ENCODE results near the gene SPECC1.
"Not testable (repeated sequence)": the region's sequence is repeated elsewhere in the genome, so short reads cannot be mapped to it uniquely, and the experiment has no call there.

SPECC1 gene

DNA sequence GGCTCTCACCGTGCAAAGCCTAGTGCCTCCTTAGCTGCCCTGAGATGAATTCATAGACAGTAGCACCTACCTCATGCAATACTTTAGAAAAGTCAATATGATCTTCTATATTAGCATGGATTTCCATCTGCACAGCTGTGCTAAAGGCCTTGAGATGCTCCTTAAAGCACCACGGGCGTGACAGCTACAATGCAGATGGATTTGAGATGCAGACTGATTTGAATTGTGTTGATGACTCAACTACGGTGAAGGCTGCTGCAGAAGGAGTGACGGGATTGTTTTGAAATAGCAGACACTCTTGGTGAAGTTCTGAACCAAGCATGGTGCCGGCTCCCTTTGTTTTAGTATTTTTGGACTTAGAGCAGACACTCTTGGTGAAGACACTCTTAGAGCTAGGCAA lies 88.2 kb downstream of the SPECC1 start:
- Histone ChIP-seq H3K27ac (no peak overlapping the region), H3K27me3 (no peaks in the 10 kb centered on the region), H3K4me3 (no peak overlapping the region), H3K9me3 (no peaks in the 10 kb centered on the region), H3K4me1 (peaks cover 6 to 44% (median 17%) of the 10 kb centered on the region in 4 donors), H3K36me3 (peaks cover 6 to 14% (median 13%) of the 10 kb centered on the region in 3 donors)
- TF ChIP-seq, protein P1, sequence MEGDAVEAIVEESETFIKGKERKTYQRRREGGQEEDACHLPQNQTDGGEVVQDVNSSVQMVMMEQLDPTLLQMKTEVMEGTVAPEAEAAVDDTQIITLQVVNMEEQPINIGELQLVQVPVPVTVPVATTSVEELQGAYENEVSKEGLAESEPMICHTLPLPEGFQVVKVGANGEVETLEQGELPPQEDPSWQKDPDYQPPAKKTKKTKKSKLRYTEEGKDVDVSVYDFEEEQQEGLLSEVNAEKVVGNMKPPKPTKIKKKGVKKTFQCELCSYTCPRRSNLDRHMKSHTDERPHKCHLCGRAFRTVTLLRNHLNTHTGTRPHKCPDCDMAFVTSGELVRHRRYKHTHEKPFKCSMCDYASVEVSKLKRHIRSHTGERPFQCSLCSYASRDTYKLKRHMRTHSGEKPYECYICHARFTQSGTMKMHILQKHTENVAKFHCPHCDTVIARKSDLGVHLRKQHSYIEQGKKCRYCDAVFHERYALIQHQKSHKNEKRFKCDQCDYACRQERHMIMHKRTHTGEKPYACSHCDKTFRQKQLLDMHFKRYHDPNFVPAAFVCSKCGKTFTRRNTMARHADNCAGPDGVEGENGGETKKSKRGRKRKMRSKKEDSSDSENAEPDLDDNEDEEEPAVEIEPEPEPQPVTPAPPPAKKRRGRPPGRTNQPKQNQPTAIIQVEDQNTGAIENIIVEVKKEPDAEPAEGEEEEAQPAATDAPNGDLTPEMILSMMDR (IDR thresholded peaks at IDR 0.05) = no peak
- DNase-seq = no peak
- intact Hi-C loops (cut with DNase I; ENCODE audit: low total_unique reads) = loop anchor here (5.0 kb wide), 1 partner anchor 90 kb away; the partner anchor contains the start of gene SPECC1

DNA sequence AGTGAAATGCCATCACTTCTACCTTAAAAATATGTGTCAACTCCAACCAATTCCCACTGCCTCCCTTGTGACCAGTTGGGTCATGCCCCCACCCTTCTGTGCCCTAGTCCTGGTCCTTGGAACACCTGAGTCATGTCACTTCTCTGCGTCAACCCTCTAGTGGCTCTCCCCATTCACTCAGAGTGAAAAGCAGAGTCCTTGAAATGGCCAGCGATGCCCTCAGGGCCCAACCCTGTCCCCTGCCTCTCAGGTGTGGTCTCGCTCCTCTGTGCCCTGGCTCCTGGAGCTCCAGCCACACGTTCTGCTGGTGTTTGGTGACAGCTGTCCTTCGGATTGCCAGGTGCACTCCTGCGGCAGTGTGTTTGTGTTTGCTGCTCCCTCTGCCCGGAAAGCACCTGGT lies 89.2 kb downstream of the SPECC1 start:
- TF ChIP-seq, protein P1 (IDR thresholded peaks at IDR 0.05) = no peak
- DNase-seq = no peak
- Histone ChIP-seq H3K9me3 (no peaks in the 10 kb centered on the region), H3K27me3 (no peaks in the 10 kb centered on the region), H3K4me1 (peaks cover 6 to 37% (median 13%) of the 10 kb centered on the region in 4 donors), H3K27ac (no peak overlapping the region), H3K4me3 (no peak overlapping the region), H3K36me3 (peaks cover 6 to 16% (median 13%) of the 10 kb centered on the region in 3 donors)
- intact Hi-C loops (cut with DNase I; ENCODE audit: low total_unique reads) = loop anchor here (5.0 kb wide), 1 partner anchor 91 kb away; the partner anchor contains the start of gene SPECC1

DNA sequence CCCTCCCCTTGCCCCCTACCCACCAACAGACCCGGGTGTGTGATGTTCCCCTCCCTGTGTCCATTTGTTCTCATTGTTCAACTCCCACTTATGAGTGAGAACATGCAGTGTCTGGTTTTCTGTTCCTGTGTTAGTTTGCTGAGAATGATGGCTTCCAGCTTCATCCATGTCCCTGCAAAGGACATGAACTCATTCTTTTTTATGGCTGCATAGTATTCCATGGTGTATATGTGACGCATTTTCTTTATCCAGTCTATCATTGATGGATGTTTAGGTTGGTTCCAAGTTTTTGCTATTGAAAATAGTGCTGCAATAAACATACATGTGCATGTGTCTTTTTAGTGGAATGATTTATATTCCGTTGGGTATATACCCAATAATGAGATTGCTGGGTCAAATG lies 91.6 kb downstream of the SPECC1 start:
- H3K4me1 ChIP-seq = peaks cover 0 to 17% (median 2%) of the 10 kb centered on the region in 4 donors
- H3K27me3 ChIP-seq; H3K9me3 ChIP-seq; intact Hi-C loops (cut with DNase I; ENCODE audit: low total_unique reads); H3K27ac ChIP-seq; DNase-seq; H3K4me3 ChIP-seq: not testable (repeated sequence)
- peaks cover 6 to 16% (median 13%) of the 10 kb centered on the region in 3 donors for H3K36me3 ChIP-seq

DNA sequence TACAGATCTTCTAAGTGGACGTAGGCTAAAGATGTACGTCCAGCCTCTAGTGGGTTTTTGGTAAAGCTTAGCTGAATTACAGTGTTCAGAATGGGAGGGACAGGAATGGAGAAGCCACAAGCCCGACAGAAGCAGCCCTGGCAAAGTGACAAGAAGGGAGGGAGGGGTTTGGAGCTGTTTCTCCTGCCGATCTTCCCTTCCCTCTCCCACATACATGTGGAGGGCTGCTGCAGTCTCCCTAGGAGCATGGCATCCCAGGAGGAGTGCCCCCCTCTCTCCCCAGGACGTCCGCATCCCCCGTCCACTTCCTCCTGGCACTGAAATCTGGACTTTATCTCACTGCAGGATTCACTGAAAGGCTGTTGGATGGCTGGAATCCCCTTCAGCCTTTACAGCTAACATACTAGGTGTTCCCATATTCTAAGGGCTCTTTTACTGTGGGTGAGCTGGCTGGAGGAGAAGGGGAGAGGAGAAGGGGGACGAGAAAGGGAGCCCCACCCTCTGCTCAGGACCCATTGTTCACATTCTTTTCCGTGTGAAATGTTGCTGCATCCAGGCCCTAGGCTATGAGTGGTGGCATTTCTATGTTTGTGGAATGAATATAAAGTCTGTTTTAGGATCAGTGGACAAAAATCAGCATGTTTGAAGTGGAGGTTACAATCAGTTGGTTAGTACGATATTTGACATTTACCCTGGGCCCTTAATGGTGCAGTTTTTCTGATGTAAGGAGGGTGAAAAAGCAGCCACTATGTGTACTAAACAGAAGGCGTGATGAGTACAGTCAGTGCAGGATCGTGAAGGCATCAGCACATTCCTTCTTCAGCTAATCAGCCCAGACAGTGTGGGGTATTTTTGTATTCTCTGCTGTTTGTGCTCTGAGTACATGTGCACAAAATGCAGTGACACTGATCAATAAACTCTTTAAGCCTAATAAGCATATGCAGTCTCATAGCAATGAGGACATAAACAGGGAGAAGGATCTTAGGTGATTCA lies 94.6 kb downstream of the SPECC1 start:
- Histone ChIP-seq H3K27me3 (no peaks in the 10 kb centered on the region), H3K9me3 (no peaks in the 10 kb centered on the region), H3K4me1 (peaks cover 0 to 8% (median 0%) of the 10 kb centered on the region in 4 donors), H3K4me3 (no peak overlapping the region), H3K36me3 (peaks cover 0 to 4% (median 0%) of the 10 kb centered on the region in 3 donors), H3K27ac (no peak overlapping the region)
- intact Hi-C loops (cut with DNase I; ENCODE audit: low total_unique reads) = no loop called here
- TF ChIP-seq, protein P1 (IDR thresholded peaks at IDR 0.05) = no peak
- no peak for DNase-seq

DNA sequence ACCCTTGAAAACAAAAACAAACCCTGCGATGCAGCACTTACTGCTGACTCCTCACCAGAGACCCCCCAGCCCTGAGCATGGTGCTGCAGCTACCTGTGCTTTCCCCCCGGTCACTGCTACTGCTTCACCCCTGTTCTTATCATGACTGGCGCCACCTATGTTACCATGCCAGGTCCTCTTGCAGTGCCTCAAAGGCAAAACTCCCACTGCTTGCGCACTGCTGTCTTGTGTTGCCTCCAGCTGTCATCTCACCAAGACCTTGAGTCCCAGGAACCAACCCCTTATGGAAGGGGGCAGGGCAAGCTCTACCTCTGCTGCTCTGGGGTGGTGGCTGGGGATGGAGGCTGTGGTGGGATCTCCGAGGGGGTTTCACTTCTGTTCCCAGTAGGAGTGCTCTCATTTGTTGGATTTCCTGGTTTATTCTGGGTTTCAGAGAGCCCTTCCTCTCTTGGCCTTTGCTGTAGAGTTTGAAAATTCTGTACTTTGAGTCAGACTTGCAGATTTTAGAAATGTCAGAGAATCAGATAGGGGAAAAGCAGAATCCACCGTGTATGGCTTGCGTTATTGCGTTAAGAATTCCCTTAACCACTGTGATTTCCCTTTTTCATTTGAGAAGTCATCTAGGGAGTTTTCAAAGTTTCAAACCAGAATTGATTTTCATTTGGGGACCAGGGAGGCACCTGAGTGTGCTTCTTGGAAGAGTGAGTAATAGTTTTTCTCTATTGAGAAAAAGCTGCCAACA lies 96.6 kb downstream of the SPECC1 start:
- TF ChIP-seq, protein P1 (IDR thresholded peaks at IDR 0.05) = no peak
- no peak for DNase-seq
- intact Hi-C loops (cut with DNase I; ENCODE audit: low total_unique reads) = no loop called here
- no peaks in the 10 kb centered on the region for H3K9me3 ChIP-seq
- peaks cover 4 to 9% (median 5%) of the 10 kb centered on the region in 3 donors for H3K36me3 ChIP-seq
- no peak overlapping the region for H3K4me3 ChIP-seq
- no peak overlapping the region for H3K27ac ChIP-seq
- H3K4me1 ChIP-seq = peaks cover 0 to 8% (median 0%) of the 10 kb centered on the region in 4 donors
- H3K27me3 ChIP-seq = no peaks in the 10 kb centered on the region

DNA sequence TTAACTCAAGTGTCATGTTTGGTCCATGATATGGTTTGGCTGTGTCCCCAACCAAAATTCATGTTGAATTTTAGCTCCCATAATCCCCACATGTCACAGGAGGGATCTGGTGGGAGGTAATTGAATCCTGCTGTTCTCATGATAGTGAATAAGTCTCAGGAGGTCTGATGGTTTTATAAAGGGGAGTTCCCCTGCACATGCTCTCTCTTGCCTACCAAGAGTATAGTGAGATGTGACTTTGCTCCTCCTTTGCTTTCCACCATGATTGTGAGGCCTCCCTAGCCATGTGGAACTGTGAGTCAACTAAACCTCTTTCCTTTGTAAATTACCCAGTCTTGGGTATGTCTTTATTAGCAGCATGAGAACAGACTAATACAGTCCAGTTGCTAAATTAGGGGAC lies 97.3 kb downstream of the SPECC1 start:
- H3K4me1 ChIP-seq; H3K27ac ChIP-seq; intact Hi-C loops (cut with DNase I; ENCODE audit: low total_unique reads); H3K27me3 ChIP-seq; DNase-seq; H3K36me3 ChIP-seq; H3K9me3 ChIP-seq; H3K4me3 ChIP-seq: not testable (repeated sequence)
